OCI-LY7 (cell line): ENCODE measurements around the gene DMAC2. TPM values are rescaled to one million over a fixed set of nuclear protein-coding genes. Genes with fewer than 3 reads are reported as not detected.

ENCODE experiments used
- BruUV-seq: library from RNA; stranded (reverse); fragments of 400-500 nt; replicated peaks from 2 replicates; lab custom pipeline; 2021; lab: Mats Ljungman, UMichigan
- CTCF ChIA-PET: fragments of 300-600 bp; sonication (Branson Sonifier 250); formaldehyde crosslinking; loops from one replicate; lab custom pipeline; 2022; ENCODE audit warnings: antibody characterized with exemption; ENCODE audit not compliant: unreplicated experiment; lab: Charles Lee
- POLR2A ChIA-PET: fragments of 300-600 bp; sonication (Branson Sonifier 250); formaldehyde crosslinking; loops from one replicate; lab custom pipeline; 2022; ENCODE audit warnings: antibody characterized with exemption; lab: Charles Lee
- DNase-seq: peaks from one replicate; pipeline ENCODE4 v3.0.0-alpha.2; 2015; ENCODE audit warnings: low spot score
- H2AFZ ChIP-seq: fragments of 200-600 bp; sonication (generic), shearing (Covaris generic); 2 replicates; pipeline ENCODE4 v1.6.1; 2014; ENCODE audit warnings: mild to moderate bottlenecking, antibody characterized with exemption, low read length, moderate library complexity
- H3K27ac ChIP-seq: fragments of 200-600 bp; sonication (generic); 2 replicates; pipeline ENCODE4 v1.5.1; 2014; ENCODE audit warnings: mixed run types, low read depth, mild to moderate bottlenecking, moderate library complexity, low read length, inconsistent platforms; ENCODE audit not compliant: poor library complexity, severe bottlenecking
- H3K36me3 ChIP-seq: fragments of 200-600 bp; sonication (generic); 2 replicates; pipeline ENCODE4 v1.6.1; 2014; ENCODE audit warnings: mild to moderate bottlenecking, antibody characterized with exemption, low read length, moderate library complexity, mixed read lengths; ENCODE audit not compliant: insufficient read depth
- H3K4me1 ChIP-seq: fragments of 200-600 bp; sonication (generic); 2 replicates; pipeline ENCODE4 v1.5.1; 2014; ENCODE audit warnings: mild to moderate bottlenecking, low read length; ENCODE audit not compliant: insufficient read depth, poor library complexity, severe bottlenecking
- H3K4me2 ChIP-seq: fragments of 200-600 bp; sonication (generic); 2 replicates; pipeline ENCODE4 v1.6.1; 2014; ENCODE audit warnings: mild to moderate bottlenecking, low read length
- H3K4me3 ChIP-seq: fragments of 200-600 bp; sonication (generic); 2 replicates; pipeline ENCODE4 v1.5.1; 2014; ENCODE audit warnings: mild to moderate bottlenecking, low read depth, low read length; ENCODE audit not compliant: poor library complexity, severe bottlenecking
- H3K79me2 ChIP-seq: fragments of 200-600 bp; sonication (generic); 2 replicates; pipeline ENCODE4 v1.6.1; 2016; ENCODE audit warnings: low read depth, mild to moderate bottlenecking, low read length, moderate library complexity, mixed read lengths; ENCODE audit not compliant: insufficient read depth
- H3K9me2 ChIP-seq: fragments of 200-600 bp; sonication (generic); 2 replicates; pipeline ENCODE4 v1.6.1; 2016; ENCODE audit warnings: mild to moderate bottlenecking, low read length, mixed read lengths; ENCODE audit not compliant: insufficient read depth
- H3K9me3 ChIP-seq: fragments of 200-600 bp; sonication (generic); 2 replicates; pipeline ENCODE4 v1.6.1; 2014; ENCODE audit warnings: mild to moderate bottlenecking, mixed run types, low read length, mixed read lengths
- H4K20me1 ChIP-seq: fragments of 200-600 bp; sonication (generic); 2 replicates; pipeline ENCODE4 v1.6.1; 2014; ENCODE audit warnings: mild to moderate bottlenecking, antibody characterized with exemption, low read length, moderate library complexity, mixed read lengths; ENCODE audit not compliant: insufficient read depth
- CTCF ChIP-seq: fragments of 200-600 bp; sonication (generic); conservative IDR thresholded peaks from 2 replicates; pipeline ENCODE4 v1.5.1; 2014; ENCODE audit warnings: mild to moderate bottlenecking, antibody characterized with exemption, low read length, moderate library complexity, mixed read lengths
- EZH2phosphoT487 ChIP-seq: fragments of 200-600 bp; sonication (generic); IDR thresholded peaks from 2 replicates; pipeline ENCODE4 v1.6.1; 2018; ENCODE audit warnings: low read depth, borderline replicate concordance, mild to moderate bottlenecking, mixed run types, antibody characterized with exemption, low read length, moderate library complexity, mixed read lengths
- intact Hi-C: fragments of 100-400 bp; cut with micrococcal nuclease; formaldehyde crosslinking; loops from one replicate; pipeline ENCODE4 v1.10.0; 2022; ENCODE audit not compliant: unreplicated experiment
- total RNA-seq, 2 experiments: library from RNA; depleted of rRNA in 1 of 2; stranded (reverse); fragments of >200 nt in 1 of 2; shearing (Covaris generic) in 1 of 2; gene quantifications; 2 replicates each; pipeline ENCODE4 v1.2.3, GENCODE V29; 2014 to 2022

The DMAC2 gene
- total RNA-seq, 2 experiments from 2014 or later: 30.6 to 41.6 TPM

GRCh38 chr19:41456342-41456918 is 16.7 kb upstream of the DMAC2 start:
- no peak overlapping the region for H3K27ac ChIP-seq
- no peak overlapping the region for H3K4me2 ChIP-seq
- DNase-seq: no peak
- TF ChIP-seq CTCF: no peak
- TF ChIP-seq EZH2phosphoT487: no peak
- ChIA-PET POLR2A (interaction anchor here (0.6 to 1.1 kb wide), 2 partner anchors 102 to 136 kb away, joined by 3 to 4 read pairs; no protein-coding TSS in a partner anchor), CTCF (no interaction called here)
- H2AFZ ChIP-seq: no peak overlapping the region
- no peaks in the 10 kb centered on the region for H3K9me2 ChIP-seq
- H4K20me1 ChIP-seq: no peaks in the 10 kb centered on the region
- H3K9me3 ChIP-seq: no peaks in the 10 kb centered on the region
- BruUV-seq: no TSS peak
- H3K79me2 ChIP-seq: no peaks in the 10 kb centered on the region
- H3K4me1 ChIP-seq: peaks cover 11% of the 10 kb centered on the region
- no peaks in the 10 kb centered on the region for H3K36me3 ChIP-seq
- no peak overlapping the region for H3K4me3 ChIP-seq
- intact Hi-C loops: no loop called here

GRCh38 chr19:41455936-41456335 is 16.2 kb upstream of the DMAC2 start:
- H3K4me2 ChIP-seq: no peak overlapping the region
- H4K20me1 ChIP-seq: no peaks in the 10 kb centered on the region
- intact Hi-C loops: no loop called here
- no peak overlapping the region for H2AFZ ChIP-seq
- peaks cover 11% of the 10 kb centered on the region for H3K4me1 ChIP-seq
- no peaks in the 10 kb centered on the region for H3K79me2 ChIP-seq
- no peaks in the 10 kb centered on the region for H3K9me3 ChIP-seq
- TF ChIP-seq CTCF (no peak), EZH2phosphoT487 (no peak)
- H3K9me2 ChIP-seq: no peaks in the 10 kb centered on the region
- H3K4me3 ChIP-seq: no peak overlapping the region
- BruUV-seq: no TSS peak
- H3K27ac ChIP-seq: no peak overlapping the region
- CTCF ChIA-PET: no interaction called here
- POLR2A ChIA-PET: interaction anchor here (0.6 to 1.1 kb wide), 2 partner anchors 102 to 137 kb away, joined by 3 to 4 read pairs; no protein-coding TSS in a partner anchor
- no peak for DNase-seq
- H3K36me3 ChIP-seq: no peaks in the 10 kb centered on the region

GRCh38 chr19:41452584-41453275 is 13.0 kb upstream of the DMAC2 start:
- peaks cover 24% of the 10 kb centered on the region for H3K4me1 ChIP-seq

More at GRCh38 chr19:41452584-41453275, 13.0 kb upstream of the DMAC2 start:
- no peak for TF ChIP-seq EZH2phosphoT487
- TF ChIP-seq CTCF: no peak
- H3K79me2 ChIP-seq: no peaks in the 10 kb centered on the region
- intact Hi-C loops: no loop called here
- no peaks in the 10 kb centered on the region for H4K20me1 ChIP-seq
- POLR2A ChIA-PET: no interaction called here
- no peak for DNase-seq
- H3K27ac ChIP-seq: no peak overlapping the region
- no peak overlapping the region for H3K4me2 ChIP-seq
- no peak overlapping the region for H3K4me3 ChIP-seq
- H2AFZ ChIP-seq: no peak overlapping the region
- H3K9me3 ChIP-seq: no peaks in the 10 kb centered on the region
- H3K36me3 ChIP-seq: no peaks in the 10 kb centered on the region
- H3K9me2 ChIP-seq: no peaks in the 10 kb centered on the region
- CTCF ChIA-PET: no interaction called here
- BruUV-seq: no TSS peak
